H1 (cell line): ENCODE results near the gene GSC. TPM values are rescaled to one million over a fixed set of nuclear protein-coding genes. Genes with fewer than 3 reads are reported as not detected.

Experiments used
- CBX8 ChIP-seq: fragments of 300-800, 300-1000 bp; sonication (generic); IDR thresholded peaks from 2 replicates; pipeline ENCODE4 v1.7.1; 2016; ENCODE audit warnings: low read depth, low read length, borderline replicate concordance
- NANOG ChIP-seq: IDR thresholded peaks from 2 replicates; pipeline ENCODE4 v1.6.1; 2011; ENCODE audit warnings: low read length, low read depth, mild to moderate bottlenecking, inconsistent platforms; ENCODE audit not compliant: insufficient read depth, poor library complexity, severe bottlenecking
- polyA plus RNA-seq, 7 experiments: library from polyadenylated mRNA; depleted of rRNA in 3 of 7; stranded (reverse) in 5 of 7; unstranded in 2 of 7; fragments of >200 nt in 5 of 7; fragments of 200-250 nt in 2 of 7; gene quantifications; 1 replicate in 5 of 7; 2 replicates in 1 of 7; 4 replicates in 1 of 7; pipeline versions ENCODE4 v1.2.1 to v1.2.3, GENCODE V29; 2011 to 2013; ENCODE audit warnings: missing spikeins in 2 of 7, mixed read lengths in 2 of 7
- total RNA-seq: library from RNA; stranded (reverse); fragmentation: NEBNext Ultra II Directional; extraction: Animal tissue kit (Norgen Biotek cat#: 25700); gene quantifications from 2 replicates; pipeline ENCODE4 v1.2.1, GENCODE V29; 2021

The GSC gene
- total and polyA plus RNA-seq, 2 of the 8 experiments (the other 6 are each of a cell fraction or from before 2014, with no cell fraction given): 0.17 to 0.54 TPM

DNA sequence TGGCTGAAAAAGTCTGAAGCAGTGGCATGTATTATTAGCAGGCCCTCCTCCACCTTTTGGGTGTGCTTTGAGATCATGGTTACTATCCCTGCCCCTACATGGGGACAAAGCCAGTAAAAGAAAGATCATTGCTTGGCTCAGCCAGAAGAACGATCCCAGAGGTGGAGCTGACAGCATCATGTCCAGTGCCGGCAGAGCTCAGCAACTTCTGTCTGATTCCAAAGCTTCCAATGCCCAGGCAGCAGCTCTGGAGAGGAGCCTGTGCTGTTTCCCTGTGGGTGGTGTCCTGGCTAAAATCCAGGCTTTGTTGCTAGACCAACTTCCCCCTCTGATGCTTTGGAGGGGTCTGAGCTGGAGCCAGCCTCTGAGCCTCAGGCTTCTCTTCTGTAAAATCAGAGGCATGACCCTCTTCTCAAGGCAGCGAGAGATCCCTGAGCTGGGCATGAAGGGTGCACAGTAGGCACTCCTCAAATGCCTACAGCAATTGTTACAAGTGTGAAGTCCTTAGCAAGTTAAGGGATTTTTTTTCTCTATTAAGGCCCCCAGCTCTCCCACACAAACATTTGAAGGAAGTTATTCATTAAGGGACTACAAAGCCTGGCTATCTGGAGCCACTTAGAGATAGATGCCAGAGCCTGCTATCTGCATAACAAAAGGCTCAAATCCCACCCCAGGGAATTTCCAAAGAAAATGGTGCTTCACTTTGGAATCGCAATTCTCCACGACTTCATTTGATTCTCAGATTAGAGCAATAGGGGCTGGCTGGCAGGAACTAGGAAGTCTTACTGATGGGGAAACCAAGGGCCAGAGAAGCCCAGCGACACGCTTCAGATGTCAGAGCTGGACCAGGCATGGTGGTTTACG is 10.9 kb upstream of the GSC start (continued):
- TF ChIP-seq CBX8 (no peak), NANOG (peak; percentile 57)
- TF ChIP-seq, all 59 proteins: peak for 6
